GM12878 (cell line): ENCODE measurements around the gene CASP8AP2.

ENCODE experiments used
- CREB1 ChIP-seq: IDR thresholded peaks from 2 replicates; pipeline ENCODE4 v1.6.1; 2012; ENCODE audit warnings: low read depth, mild to moderate bottlenecking, inconsistent platforms
- IKZF2 ChIP-seq, 2 experiments: fragments of 450-650 bp; IDR thresholded peaks; 2 replicates each; pipeline ENCODE4 v1.6.1; 2017; ENCODE audit warnings: mild to moderate bottlenecking in 2 of 2, moderate library complexity in 2 of 2
- KDM1A ChIP-seq: fragments of 200-600 bp; sonication (generic); IDR thresholded peaks from 2 replicates; pipeline ENCODE4 v1.6.1; 2016; ENCODE audit warnings: borderline replicate concordance
- NFXL1 ChIP-seq: fragments of 450-650 bp; IDR thresholded peaks from 2 replicates; pipeline ENCODE4 v1.6.1; 2017; ENCODE audit warnings: antibody characterized with exemption, mild to moderate bottlenecking, borderline replicate concordance
- REST ChIP-seq: IDR thresholded peaks from 2 replicates; pipeline ENCODE4 v1.6.1; 2012; ENCODE audit warnings: mild to moderate bottlenecking, low read depth, low read length
- RFX5 ChIP-seq: IDR thresholded peaks from 2 replicates; pipeline ENCODE4 v1.6.1; 2011; ENCODE audit warnings: low read depth, low read length, improper control_type of control experiment
- SMC3 ChIP-seq: IDR thresholded peaks from 2 replicates; pipeline ENCODE4 v1.6.1; 2011; ENCODE audit warnings: low read length, improper control_type of control experiment, borderline replicate concordance
- SRF ChIP-seq, 2 experiments: IDR thresholded peaks; 2 replicates each; pipeline ENCODE4 v1.6.1; 2011; ENCODE audit warnings: low read depth in 2 of 2, low read length in 2 of 2, mild to moderate bottlenecking in 1 of 2, moderate library complexity in 1 of 2
- ZBTB33 ChIP-seq: fragments of 450-650 bp; IDR thresholded peaks from 2 replicates; pipeline ENCODE4 v1.6.1; 2017; ENCODE audit warnings: mild to moderate bottlenecking
- TF ChIP-seq, protein P1 (sequence below), 3 experiments: IDR thresholded peaks in 2 of 3; conservative IDR thresholded peaks in 1 of 3; 2 replicates each; pipeline ENCODE4 v1.5.1; 2011; ENCODE audit warnings: low read depth in 3 of 3, low read length in 3 of 3, mild to moderate bottlenecking in 3 of 3, control low read depth in 2 of 3, moderate library complexity in 2 of 3, inconsistent platforms in 1 of 3, mixed read lengths in 1 of 3; ENCODE audit not compliant: control insufficient read depth in 2 of 3, insufficient read depth in 1 of 3; ENCODE audit errors: extremely low read depth in 1 of 3

- TF ChIP-seq REST (no peak), ZBTB33 (no peak), KDM1A (no peak), IKZF2 (IDR thresholded peaks at IDR 0.05) (no peak), NFXL1 (no peak), RFX5 (no peak), SRF (IDR thresholded peaks at IDR 0.05; ENCODE audit: low read depth in 2 of 2, low read length in 2 of 2) (no peak), SMC3 (no peak), CREB1 (no peak)
- TF ChIP-seq, protein P1, sequence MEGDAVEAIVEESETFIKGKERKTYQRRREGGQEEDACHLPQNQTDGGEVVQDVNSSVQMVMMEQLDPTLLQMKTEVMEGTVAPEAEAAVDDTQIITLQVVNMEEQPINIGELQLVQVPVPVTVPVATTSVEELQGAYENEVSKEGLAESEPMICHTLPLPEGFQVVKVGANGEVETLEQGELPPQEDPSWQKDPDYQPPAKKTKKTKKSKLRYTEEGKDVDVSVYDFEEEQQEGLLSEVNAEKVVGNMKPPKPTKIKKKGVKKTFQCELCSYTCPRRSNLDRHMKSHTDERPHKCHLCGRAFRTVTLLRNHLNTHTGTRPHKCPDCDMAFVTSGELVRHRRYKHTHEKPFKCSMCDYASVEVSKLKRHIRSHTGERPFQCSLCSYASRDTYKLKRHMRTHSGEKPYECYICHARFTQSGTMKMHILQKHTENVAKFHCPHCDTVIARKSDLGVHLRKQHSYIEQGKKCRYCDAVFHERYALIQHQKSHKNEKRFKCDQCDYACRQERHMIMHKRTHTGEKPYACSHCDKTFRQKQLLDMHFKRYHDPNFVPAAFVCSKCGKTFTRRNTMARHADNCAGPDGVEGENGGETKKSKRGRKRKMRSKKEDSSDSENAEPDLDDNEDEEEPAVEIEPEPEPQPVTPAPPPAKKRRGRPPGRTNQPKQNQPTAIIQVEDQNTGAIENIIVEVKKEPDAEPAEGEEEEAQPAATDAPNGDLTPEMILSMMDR (IDR thresholded peaks at IDR 0.05 in 2 of 3, conservative IDR thresholded peaks at IDR 0.05 in 1 of 3; ENCODE audit: control insufficient read depth in 2 of 3, extremely low read depth in 1 of 3, insufficient read depth in 1 of 3, low read depth in 3 of 3, low read length in 3 of 3), result no peak
Measured at GRCh38 chr6:89888871-89889270, 59.2 kb downstream of the CASP8AP2 start.
